Mammary epithelial cell (primary cell): ENCODE measurements around the gene CLDN34.

Experiments used
- CTCF ChIP-seq, 2 donors: IDR thresholded peaks in 1 of 2; conservative IDR thresholded peaks in 1 of 2; 2 replicates each; pipeline ENCODE4 v1.5.1; 2011 to 2012; ENCODE audit warnings: inconsistent platforms in 2 of 2, low read length in 2 of 2, mild to moderate bottlenecking in 2 of 2, control low read depth in 1 of 2, low read depth in 1 of 2; ENCODE audit not compliant: insufficient read depth in 1 of 2; ENCODE audit errors: extremely low read depth in 1 of 2
- EZH2 ChIP-seq: IDR thresholded peaks from 2 replicates; pipeline ENCODE4 v1.6.1; 2012; ENCODE audit warnings: low read length, inconsistent platforms, borderline replicate concordance

GRCh38 chrX:10008483-10009056 is 41.4 kb downstream of the CLDN34 start:
- TF ChIP-seq CTCF (conservative IDR thresholded peaks at IDR 0.05 in 1 of 2, IDR thresholded peaks at IDR 0.05 in 1 of 2; ENCODE audit: extremely low read depth in 1 of 2, insufficient read depth in 1 of 2, low read depth in 1 of 2, low read length in 2 of 2) (no peak), EZH2 (no peak)
